HUES6 (cell line): ENCODE measurements around the gene WNT11.

ENCODE experiments used
- H3K27ac ChIP-seq: 2 replicates; pipeline ENCODE4 v1.7.0; 2013; ENCODE audit warnings: low read depth, mild to moderate bottlenecking, low read length, inconsistent platforms
- H3K27me3 ChIP-seq: 2 replicates; pipeline ENCODE4 v1.6.1; 2013; ENCODE audit warnings: low read length; ENCODE audit not compliant: control insufficient read depth, insufficient read depth
- H3K36me3 ChIP-seq: 2 replicates; pipeline ENCODE4 v1.6.1; 2013; ENCODE audit warnings: low read length; ENCODE audit not compliant: control insufficient read depth, insufficient read depth
- H3K4me1 ChIP-seq: 2 replicates; pipeline ENCODE4 v1.6.1; 2013; ENCODE audit warnings: low read length; ENCODE audit not compliant: control insufficient read depth, insufficient read depth
- H3K4me3 ChIP-seq: 2 replicates; pipeline ENCODE4 v1.5.1; 2013; ENCODE audit warnings: low read depth, low read length
- H3K9ac ChIP-seq: one replicate; pipeline ENCODE4 v1.6.1; 2013; ENCODE audit warnings: mild to moderate bottlenecking, low read length
- H3K9me3 ChIP-seq: 2 replicates; pipeline ENCODE4 v1.6.1; 2013; ENCODE audit warnings: low read depth, low read length; ENCODE audit not compliant: control insufficient read depth, insufficient read depth

WNT11 gene

DNA sequence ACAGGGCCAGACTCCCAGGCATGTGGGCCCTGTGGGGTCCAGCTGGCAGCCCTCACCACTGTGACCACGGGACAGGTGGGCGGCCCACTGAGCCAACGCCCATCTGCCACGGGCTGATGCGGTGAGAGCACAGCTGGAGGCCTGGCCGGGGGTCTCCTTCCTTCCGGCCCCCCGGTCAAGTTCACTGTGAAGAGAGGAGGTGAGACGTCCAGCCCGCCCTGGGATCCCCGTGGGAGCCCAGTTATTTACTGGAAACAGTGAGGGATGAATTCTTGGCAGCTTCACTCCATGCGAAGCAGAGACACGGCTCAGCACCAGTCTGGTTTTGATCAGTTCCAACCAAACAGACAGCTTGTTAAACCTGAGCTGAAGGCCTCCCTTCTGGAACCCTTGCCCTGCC is 38.7 kb downstream of the WNT11 start:
- peaks cover 49% of the 10 kb centered on the region for H3K27me3 ChIP-seq
- no peaks in the 10 kb centered on the region for H3K36me3 ChIP-seq
- no peak overlapping the region for H3K9ac ChIP-seq
- H3K9me3 ChIP-seq: no peaks in the 10 kb centered on the region
- H3K4me3 ChIP-seq: no peak overlapping the region
- H3K27ac ChIP-seq: no peak overlapping the region
- peaks cover 4% of the 10 kb centered on the region; the same call in 1 of the 2 replicates for H3K4me1 ChIP-seq

DNA sequence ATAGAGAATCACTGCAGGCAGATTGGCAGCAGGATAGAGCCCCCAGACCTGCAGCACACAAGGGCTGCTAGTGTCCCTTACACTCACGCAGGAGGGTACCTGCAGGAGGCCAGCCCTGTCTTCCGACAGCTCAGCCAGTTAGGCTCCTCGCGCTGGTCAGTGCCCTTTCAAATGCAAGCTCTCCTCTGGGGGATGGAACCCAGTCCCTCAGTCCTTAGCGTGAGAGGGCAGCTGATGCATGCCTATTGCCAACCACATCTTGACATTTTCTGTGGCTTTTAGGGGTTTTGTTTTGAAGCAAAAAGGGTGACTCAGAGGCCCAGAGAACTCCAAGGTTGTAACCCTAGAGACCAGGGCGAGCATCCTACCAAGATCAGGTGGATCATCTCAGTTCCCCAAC is 40.0 kb downstream of the WNT11 start:
- peaks cover 4% of the 10 kb centered on the region; the same call in 1 of the 2 replicates for H3K4me1 ChIP-seq
- no peak overlapping the region for H3K9ac ChIP-seq
- H3K27ac ChIP-seq: no peak overlapping the region
- H3K4me3 ChIP-seq: no peak overlapping the region
- H3K36me3 ChIP-seq: no peaks in the 10 kb centered on the region
- peaks cover 49% of the 10 kb centered on the region for H3K27me3 ChIP-seq
- no peaks in the 10 kb centered on the region for H3K9me3 ChIP-seq

DNA sequence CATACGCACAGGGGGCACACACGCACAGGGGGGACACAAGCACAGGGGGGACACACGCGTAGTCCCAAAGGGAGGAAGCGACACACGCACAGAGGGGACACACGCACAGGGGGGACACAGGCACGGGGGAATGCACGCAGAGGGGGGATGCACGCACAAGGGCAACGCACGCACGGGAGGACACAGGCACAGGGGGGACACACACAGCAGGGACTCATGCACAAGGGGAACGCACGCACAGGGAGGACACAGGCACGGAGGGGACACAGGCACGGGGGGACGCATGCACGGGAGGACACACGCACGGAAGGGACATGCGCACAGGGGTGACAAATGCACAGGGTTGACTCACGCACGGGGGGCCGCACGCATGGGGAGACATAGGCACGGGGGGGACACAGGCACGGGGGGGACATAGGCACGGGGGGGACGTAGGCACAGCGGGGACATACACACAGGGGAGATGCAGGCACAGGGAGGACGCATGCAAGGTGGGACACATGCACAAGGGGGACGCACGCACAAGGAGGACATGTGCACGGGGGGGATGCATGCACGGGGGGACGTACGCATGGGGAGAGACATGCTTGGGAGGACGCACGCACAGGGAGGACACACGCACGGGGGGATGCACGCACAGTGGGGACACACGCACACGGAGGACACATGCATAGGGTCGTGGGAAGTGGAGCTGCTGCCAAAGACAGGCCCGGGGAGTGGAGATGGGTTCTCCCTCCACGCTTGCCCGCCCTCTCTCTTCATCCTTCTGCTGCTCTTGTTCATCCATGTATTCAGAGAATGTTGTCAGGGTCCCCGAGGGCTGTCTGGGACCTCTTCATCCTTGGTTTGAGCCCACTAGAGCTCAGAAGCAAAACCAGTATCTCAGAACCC is 41.2 kb downstream of the WNT11 start:
- H3K27ac ChIP-seq: no peak overlapping the region
- H3K27me3 ChIP-seq: peaks cover 49% of the 10 kb centered on the region
- H3K36me3 ChIP-seq: no peaks in the 10 kb centered on the region
- H3K4me3 ChIP-seq: no peak overlapping the region
- H3K9me3 ChIP-seq: no peaks in the 10 kb centered on the region
- H3K9ac ChIP-seq: no peak overlapping the region
- peaks cover 4% of the 10 kb centered on the region; the same call in 1 of the 2 replicates for H3K4me1 ChIP-seq

DNA sequence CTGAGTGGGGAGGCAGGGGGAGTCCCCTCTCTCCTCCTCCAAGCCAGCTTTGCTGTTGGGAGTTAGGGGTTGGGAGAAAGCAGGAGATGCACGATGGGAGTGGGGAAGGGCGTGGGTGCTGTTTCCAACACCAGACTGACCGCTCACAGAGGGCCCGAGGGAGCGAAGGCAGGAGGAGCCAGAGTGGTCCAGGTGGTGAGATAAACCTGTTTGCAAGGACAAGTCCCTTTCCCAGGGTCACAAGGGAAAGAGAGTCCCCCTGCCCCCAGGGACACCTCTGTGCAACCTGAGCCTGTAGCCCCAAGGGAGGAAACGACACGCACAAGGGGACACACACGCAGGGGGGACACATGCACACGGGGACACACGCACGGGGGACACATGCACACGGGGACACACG is 42.2 kb downstream of the WNT11 start:
- Histone ChIP-seq H3K9me3 (no peaks in the 10 kb centered on the region), H3K36me3 (no peaks in the 10 kb centered on the region), H3K4me1 (no peaks in the 10 kb centered on the region; the same call in 1 of the 2 replicates), H3K27ac (no peak overlapping the region), H3K27me3 (peaks cover 46% of the 10 kb centered on the region), H3K9ac (no peak overlapping the region), H3K4me3 (no peak overlapping the region)

DNA sequence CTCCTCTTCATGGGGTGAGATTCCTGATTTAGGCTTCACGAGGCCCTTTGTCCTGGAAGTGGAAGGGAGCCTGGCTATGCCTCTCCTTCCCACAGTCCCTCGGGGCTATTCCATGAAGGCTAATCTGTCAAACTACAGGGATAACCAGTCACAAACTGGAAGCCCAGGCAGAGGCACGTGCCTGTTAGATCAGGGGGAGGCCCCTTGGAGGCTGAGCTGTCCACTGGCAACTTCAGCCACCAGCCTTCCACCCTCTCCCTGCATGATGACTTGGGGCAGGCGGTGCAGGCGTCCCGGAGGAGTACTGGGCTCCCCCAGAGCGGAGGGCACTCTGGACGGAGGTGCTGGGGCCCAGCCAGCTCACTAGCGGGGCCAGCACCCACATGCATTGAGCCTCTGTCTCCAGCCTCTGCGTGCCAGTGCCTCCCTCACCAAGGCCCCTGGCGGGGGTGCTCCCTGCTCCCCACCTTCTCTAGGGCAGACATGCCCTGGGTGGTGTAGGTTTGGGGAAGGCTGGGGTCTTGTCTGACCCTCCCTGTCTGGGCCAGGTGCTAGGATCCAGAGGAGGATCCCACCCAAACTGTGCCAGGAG is 42.9 kb downstream of the WNT11 start:
- H3K36me3 ChIP-seq: no peaks in the 10 kb centered on the region
- peaks cover 40% of the 10 kb centered on the region for H3K27me3 ChIP-seq
- no peaks in the 10 kb centered on the region; the same call in 1 of the 2 replicates for H3K4me1 ChIP-seq
- H3K9ac ChIP-seq: no peak overlapping the region
- no peak overlapping the region for H3K4me3 ChIP-seq
- no peak overlapping the region for H3K27ac ChIP-seq
- no peaks in the 10 kb centered on the region for H3K9me3 ChIP-seq

DNA sequence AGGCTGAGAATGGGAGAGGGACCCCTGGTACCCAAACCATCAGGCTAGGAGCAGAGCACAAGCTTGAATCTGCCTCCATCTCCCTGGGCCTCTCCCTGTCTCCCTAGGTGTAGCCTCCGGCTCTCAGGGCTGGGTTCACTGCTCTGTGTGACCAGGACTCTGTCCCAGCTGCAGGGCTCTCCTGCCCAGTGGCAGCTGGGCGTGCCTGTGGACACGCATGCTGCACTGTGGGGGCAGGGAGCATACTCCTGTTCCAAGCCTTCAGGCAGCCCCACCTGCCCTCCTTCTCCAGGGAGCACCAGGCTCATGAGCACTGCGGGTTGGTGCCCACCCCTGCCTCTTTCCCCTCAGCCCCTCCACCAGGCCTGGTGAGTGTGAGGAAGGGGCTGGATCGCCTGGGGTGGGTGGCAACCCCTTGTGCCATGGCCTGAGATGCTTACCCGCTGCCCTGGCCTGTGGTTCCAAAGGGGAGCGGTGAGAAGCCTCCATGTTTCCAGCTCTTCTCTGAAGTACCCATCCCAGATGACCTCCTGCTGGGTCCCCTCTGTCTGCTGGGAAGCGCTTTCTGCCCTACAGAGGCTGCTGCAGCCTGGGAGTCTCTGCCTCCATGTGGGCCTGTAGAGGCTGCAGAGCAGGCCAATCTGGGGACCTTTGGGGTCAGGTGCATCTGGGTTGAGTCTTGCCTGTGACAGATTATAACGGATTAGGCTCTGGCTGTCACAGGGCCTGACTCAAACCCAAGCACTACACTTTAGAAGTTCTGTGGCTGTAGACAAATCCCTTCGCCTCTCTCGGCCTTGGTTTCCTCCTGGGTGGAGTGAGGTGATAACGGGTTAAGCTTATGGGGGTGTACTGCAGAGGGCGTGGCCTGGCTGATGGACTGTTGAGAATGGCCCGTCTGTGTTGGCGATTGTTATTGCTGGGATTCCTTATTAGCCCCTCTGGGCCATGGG is 43.7 kb downstream of the WNT11 start:
- Histone ChIP-seq H3K27ac (no peak overlapping the region), H3K9ac (no peak overlapping the region), H3K27me3 (peaks cover 37% of the 10 kb centered on the region)

DNA sequence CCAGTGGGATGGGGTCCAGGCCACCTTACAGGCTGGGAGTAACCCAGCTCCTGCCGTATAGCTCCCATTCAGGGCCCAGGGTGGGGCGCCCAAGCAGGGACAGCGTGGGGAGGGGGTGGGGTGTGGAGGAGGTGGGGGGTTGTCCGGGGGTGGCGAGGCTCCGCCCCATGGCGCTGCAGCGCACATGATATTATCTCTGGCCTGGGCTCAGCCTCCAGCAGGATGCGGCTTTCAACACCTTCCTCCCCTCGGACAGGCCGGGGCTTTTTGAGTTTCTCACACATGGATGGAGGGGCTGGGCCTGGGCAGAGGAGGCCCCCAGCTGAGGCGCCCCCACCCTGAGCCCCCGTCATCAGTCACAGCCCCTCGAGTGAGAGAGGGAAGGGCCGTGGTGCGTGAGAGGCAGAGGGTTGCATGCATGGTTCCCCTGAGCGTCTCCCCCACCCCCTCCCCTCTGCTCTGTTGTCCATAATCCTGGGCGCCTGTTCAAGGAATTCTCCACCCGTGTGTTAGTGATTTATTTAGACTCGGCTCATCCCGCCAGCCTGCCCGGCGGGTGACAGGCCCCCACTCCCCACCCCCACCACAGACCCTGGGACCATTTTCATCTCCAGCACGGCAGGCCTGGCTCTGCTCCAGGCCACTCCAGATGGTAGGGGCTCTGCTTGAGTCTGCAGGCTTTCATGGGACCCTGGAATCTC is 44.9 kb downstream of the WNT11 start:
- Histone ChIP-seq H3K9ac (no peak overlapping the region), H3K9me3 (no peaks in the 10 kb centered on the region), H3K27ac (no peak overlapping the region), H3K4me1 (no peaks in the 10 kb centered on the region; the same call in 1 of the 2 replicates), H3K27me3 (peaks cover 25% of the 10 kb centered on the region), H3K36me3 (no peaks in the 10 kb centered on the region), H3K4me3 (no peak overlapping the region)

More for the DNA sequence above, 43.7 kb downstream of the WNT11 start:
- no peak overlapping the region for H3K4me3 ChIP-seq
- no peaks in the 10 kb centered on the region for H3K9me3 ChIP-seq
- no peaks in the 10 kb centered on the region; the same call in 1 of the 2 replicates for H3K4me1 ChIP-seq
- no peaks in the 10 kb centered on the region for H3K36me3 ChIP-seq

DNA sequence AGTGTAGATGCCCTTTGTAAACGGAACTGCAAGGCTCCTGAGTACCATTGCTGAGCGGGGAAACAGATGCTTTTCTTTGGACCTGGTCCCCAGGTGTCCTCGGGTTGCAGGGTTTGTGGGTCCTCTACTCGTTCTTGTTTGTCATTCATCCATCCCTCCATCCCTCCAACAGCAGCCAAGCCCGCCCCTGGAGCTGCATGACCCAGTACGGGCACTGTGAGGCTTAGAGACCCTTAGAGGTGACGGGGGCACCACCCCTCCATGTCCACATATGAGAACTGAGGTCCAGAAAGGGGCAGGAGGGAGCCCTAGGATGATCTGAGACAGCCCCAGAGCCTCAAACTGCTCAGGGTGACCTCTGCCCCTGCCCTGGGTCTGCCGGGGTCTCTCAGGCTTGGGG is 45.4 kb downstream of the WNT11 start:
- no peaks in the 10 kb centered on the region for H3K9me3 ChIP-seq
- no peak overlapping the region for H3K27ac ChIP-seq
- H3K4me1 ChIP-seq: no peaks in the 10 kb centered on the region; the same call in 1 of the 2 replicates
- no peaks in the 10 kb centered on the region for H3K36me3 ChIP-seq
- no peak overlapping the region for H3K9ac ChIP-seq
- no peak overlapping the region for H3K4me3 ChIP-seq
- peaks cover 19% of the 10 kb centered on the region for H3K27me3 ChIP-seq

DNA sequence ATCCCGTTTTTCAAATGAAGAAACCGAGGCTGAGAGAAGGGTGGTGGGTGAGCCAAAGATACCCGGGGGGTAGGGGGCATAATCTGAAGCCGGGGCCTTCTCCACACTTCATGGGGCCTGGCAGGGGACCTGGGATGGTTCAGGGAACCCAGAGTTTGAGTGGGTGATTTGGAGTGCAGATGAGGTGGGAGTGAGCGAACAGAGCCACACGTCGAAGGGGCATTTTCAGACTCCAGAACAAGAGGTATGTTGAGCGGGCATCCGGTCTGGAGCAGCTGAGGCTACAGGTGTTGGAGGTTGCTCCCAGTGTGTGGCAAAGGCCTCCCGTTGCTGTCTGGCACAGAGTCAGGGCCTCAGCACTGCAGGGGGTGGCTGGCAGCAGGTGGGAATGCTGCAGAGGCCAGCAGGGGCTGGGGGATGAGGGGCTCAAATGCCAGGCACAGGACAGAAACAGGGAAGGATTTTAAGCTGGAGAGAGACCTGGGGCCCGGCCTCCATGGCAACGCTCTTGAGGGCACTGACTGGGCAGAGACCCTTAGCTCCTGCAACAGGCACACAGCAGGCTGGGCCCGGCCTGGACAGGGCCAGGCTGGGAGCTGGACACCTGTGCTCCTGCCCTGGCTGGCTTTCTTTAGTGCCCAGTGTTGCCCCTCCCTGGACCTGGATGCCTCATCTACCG is 46.2 kb downstream of the WNT11 start:
- Histone ChIP-seq H3K4me3 (no peak overlapping the region), H3K36me3 (no peaks in the 10 kb centered on the region), H3K4me1 (no peaks in the 10 kb centered on the region; the same call in 1 of the 2 replicates), H3K27ac (no peak overlapping the region), H3K9me3 (no peaks in the 10 kb centered on the region), H3K27me3 (peaks cover 13% of the 10 kb centered on the region), H3K9ac (no peak overlapping the region)
